PFSK-1 (cell line): ENCODE measurements around the gene HOXB3.

Experiments used
- POLR2AphosphoS5 ChIP-seq: IDR thresholded peaks from 2 replicates; pipeline ENCODE4 v1.6.1; 2012; ENCODE audit warnings: low read depth, mild to moderate bottlenecking, control low read depth, low read length, moderate library complexity
- REST ChIP-seq, 2 experiments: IDR thresholded peaks; 2 replicates each; pipeline versions ENCODE4 v1.6.1 to v1.8.0; 2011 to 2012; ENCODE audit warnings: low read depth in 2 of 2, low read length in 2 of 2, control low read depth in 1 of 2, inconsistent platforms in 1 of 2, mild to moderate bottlenecking in 1 of 2, moderate library complexity in 1 of 2; ENCODE audit not compliant: insufficient read depth in 1 of 2
- SIN3A ChIP-seq: IDR thresholded peaks from 2 replicates; pipeline ENCODE4 v1.6.1; 2012; ENCODE audit warnings: mild to moderate bottlenecking, low read length, moderate library complexity, borderline replicate concordance; ENCODE audit not compliant: insufficient read depth

GRCh38 chr17:48510761-48511604 lies 79.1 kb downstream of the HOXB3 start:
- no peak for TF ChIP-seq REST (IDR thresholded peaks at IDR 0.05; ENCODE audit: insufficient read depth in 1 of 2, low read depth in 2 of 2, low read length in 2 of 2)
- no peak for TF ChIP-seq SIN3A
- TF ChIP-seq POLR2AphosphoS5, result no peak
